GM21737 (cell line): ENCODE results near the gene SMLR1.

Experiments used
- ATAC-seq: cut with Tn5 transposase; IDR thresholded peaks from one replicate; pipeline ENCODE4 v1.9.1; 2021; ENCODE audit warnings: mild to moderate bottlenecking, moderate library complexity; ENCODE audit not compliant: unreplicated experiment

SMLR1 gene

DNA sequence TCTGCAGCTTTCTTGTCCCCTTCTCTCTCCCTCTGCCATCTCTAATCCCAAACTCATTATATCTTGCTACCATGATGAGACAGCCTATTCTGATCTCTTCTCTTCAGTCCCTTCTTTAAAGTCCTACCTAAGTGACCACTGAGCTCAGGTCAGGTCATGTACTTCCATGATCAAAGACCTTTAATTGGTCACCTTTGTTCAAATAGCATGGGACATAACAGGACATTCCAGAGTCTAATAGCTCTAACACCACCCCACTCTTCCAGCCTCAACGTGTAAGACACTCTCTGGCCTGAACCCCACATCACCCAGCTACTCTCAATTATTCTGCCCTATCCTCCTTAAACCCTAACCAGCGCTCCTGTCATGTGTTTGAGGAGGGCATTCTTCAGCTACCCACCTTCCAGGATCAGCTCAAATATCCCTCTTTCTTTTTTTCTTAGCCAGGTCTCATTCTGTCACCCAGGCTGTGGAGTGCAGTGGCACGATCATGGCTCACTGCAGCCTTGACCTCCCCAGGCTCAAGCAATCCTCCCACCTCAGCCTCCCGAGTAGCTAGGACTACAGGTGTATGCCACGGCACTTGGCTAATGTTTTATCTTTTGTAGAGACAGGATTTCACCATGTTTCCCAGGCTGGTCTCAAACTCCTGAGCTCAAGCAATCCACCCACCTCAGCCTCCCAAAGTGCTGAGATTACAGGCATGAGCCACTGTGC is 2.1 kb upstream of the SMLR1 start:
- ATAC-seq = no peak

DNA sequence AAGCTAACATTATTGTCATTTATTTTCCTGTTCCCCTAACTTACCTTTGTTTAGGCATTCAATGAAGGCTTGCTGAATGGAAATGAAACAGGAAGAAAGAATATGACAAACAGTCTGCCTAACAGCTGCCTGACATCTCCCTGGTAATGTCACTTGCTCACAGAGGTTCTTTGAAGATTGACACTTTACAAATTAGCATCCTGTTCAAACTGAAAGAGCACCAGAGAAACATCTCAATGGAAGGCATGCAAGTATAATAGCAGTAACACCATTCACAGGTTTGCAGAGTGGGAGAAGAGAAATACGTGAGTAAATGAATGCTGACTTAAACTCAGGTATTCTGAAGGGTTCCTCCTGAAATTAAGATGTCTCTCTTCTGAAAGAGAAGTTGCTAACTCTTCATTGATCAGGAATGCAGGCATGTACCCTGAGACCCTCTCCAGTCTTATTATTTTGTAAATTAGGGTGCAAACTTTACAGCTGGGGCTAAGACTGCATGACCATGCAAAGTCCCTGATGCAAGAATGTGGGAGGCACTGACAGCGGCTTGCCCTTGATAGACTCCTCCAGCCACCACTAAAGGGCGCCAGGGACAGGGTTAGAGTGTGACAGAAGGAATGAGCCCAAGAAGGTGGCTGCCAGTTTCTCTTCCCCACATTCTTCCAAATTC is 1.3 kb upstream of the SMLR1 start:
- no peak for ATAC-seq

DNA sequence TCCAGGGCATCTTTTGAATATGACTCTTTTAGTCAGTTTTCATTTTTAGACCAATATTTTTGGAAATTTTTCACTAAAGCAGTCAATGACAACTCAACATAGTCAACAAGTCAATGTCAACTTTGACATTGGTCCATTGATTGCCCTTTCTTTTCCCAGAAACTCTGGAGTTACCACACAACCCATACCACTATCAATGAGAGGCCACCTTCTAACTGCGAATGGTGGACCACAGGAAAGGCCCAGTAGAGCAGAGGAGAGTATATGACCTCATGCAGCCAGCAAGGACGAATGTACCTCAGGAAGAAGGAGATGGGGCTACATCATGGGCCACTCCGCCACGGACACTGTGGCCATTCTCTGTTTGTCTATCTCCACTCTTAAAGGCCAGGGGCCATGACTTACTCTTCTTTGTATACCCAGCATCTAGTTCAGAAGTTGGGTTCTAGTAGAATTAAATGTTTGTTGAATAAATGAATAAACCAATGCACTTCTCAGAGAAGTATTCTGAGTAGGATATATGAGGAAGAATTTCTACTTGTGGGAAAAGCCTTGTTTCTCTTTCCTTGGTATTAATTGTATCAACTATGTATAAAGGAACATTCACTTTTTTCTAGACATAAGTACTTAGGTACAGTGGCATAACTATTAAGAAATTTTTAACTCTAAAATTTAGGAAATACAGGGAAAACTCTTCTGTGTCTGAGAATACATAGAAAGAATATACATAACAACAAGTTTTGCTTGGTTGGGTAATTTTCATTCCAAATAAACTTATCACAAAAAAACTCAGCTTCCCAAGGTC is 562 bp upstream of the SMLR1 start:
- no peak for ATAC-seq

GRCh38 chr6:130829333-130829910 is 2.2 kb downstream of the SMLR1 start:
- ATAC-seq = no peak

DNA sequence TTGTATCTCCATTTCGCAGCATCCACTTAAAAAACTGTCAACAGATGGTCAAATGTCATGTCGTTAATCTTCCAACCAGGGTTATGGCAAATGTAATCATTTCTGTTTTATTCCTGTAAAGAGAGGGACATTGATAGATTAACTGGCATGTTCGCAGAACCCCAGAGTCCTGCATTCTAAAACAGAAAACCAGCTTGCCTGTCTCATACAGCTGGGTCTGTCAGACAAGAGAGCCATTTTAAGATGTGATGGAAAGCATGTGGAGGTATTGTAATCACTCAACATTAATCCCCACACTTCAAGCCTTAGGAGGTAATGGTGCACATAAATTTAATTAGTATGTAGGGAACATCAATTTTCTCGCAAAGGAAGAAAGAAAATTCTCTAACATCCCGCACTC is 4.4 kb downstream of the SMLR1 start:
- ATAC-seq = no peak

DNA sequence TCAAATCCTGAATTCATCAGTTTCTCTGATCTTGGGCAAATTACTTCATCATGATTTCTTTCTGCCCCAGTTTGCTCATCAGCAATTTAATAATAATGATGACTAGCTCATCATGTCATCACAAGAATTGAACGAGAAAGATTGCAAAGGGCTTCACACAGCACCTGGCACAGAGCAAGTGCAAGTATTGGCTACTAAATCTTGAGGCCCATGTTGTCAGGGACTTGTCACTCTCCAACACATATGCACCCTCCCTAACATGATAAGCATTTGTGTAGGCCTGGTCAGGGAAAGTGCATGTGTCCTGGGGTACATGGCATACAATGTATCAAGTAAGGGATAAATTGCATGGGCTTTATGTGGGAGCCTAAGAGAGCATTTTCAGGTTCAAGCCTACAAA is 6.4 kb downstream of the SMLR1 start:
- no peak for ATAC-seq

DNA sequence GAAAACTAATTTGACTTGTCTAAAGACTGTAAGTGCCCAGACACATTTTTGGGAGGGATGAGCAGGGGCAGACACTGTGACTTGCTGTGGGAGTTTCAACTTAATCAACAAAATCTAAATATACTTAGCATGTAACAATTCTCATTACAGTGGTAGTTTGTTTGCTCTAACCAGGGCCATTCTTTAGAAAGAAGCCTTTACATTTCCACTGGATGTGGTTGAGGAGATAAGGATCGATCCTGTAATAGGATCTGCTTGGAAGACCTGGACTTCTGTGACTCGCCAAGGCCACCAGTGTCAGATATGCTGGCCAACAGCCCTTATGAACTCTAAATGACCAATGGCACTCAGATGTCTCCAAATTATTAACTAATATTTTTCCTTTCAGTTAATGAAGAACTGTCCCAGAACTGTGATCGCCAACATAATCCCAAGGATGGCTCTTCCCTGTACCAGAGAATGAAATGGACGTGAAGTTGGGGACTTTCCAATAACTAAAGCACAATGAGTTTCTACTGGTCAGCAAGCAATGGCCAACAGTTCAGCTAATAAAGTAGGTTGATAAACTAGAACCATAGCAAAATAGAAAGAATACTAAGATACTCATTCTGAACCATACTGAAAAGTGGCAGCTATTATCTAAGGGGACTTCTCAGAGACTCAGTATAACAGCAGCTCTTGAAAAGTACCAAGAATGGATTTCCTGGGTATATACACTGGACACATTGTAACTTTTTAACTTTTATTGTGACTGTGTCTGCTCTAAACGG is 7.5 kb downstream of the SMLR1 start:
- no peak for ATAC-seq

GRCh38 chr6:130836055-130836640 is 8.9 kb downstream of the SMLR1 start:
- no peak for ATAC-seq

DNA sequence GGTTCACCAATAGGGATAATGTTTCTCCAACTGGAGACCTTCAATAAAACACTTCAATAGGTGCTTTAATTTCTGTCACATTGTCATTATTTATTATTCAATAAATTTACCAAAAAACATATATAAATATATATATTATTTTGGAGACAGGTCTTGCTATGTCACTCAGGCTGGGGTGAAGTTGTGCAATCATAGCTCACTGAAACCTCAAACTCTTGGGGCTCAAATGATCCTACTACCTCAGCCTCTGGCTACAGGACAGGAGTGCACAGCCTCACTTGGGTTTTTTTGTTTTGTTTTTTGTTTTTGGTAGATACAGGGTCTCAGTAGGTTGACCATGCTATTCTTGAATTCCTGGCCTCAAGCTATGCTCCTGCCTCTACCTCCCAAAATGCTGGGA is 9.9 kb downstream of the SMLR1 start:
- ATAC-seq = no peak

DNA sequence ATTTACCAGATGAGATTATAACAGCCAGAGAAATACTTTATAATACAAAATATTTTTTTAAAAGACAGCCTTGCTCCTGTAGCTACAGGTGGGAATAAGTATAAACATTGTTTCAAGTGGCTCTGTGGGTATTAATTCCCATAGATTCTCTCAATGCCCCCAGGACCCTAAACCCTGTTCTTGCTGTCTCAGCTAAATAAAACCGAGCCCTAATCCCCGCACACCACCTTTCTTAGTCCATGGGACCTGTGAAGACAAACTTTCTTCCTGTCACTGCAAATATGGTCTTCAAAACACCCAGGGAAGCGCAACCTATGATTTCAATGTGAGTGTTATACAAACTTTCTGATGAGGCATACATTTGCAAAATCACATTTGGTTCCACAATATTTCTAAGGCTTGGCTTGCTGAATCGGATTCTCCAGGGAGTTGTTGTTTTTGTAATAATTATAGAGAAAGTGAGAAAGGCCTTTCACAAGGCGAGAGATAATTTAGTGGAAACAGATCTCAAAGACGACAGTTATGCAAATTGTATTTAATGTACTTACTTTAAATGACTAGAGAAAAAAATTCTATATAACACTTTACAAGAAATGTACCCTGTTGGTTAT is 11.1 kb downstream of the SMLR1 start:
- ATAC-seq = no peak

GRCh38 chr6:130838951-130839350 is 11.7 kb downstream of the SMLR1 start:
- ATAC-seq = no peak

DNA sequence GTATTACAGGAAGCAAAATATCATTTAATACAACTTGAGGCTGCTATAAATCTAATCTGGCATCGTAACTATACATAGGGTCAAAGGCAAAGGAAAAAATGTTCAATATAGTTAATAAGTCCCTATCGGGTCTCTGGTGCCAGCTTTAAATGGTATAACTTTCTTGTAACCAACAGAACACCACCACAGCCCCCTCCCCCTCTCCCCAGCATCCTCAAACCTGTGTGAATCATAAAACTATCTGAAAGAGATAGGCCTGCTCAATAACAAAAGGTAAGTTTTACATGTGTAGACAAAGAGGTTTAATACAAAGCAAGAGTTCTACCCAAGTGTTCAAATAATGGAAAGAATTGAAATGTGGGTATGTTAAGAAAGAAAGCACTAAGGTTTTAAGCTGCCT is 12.2 kb downstream of the SMLR1 start:
- ATAC-seq = no peak

GRCh38 chr6:130840050-130840449 is 12.8 kb downstream of the SMLR1 start:
- no peak for ATAC-seq

GRCh38 chr6:130841128-130841728 is 14.0 kb downstream of the SMLR1 start:
- ATAC-seq = no peak

DNA sequence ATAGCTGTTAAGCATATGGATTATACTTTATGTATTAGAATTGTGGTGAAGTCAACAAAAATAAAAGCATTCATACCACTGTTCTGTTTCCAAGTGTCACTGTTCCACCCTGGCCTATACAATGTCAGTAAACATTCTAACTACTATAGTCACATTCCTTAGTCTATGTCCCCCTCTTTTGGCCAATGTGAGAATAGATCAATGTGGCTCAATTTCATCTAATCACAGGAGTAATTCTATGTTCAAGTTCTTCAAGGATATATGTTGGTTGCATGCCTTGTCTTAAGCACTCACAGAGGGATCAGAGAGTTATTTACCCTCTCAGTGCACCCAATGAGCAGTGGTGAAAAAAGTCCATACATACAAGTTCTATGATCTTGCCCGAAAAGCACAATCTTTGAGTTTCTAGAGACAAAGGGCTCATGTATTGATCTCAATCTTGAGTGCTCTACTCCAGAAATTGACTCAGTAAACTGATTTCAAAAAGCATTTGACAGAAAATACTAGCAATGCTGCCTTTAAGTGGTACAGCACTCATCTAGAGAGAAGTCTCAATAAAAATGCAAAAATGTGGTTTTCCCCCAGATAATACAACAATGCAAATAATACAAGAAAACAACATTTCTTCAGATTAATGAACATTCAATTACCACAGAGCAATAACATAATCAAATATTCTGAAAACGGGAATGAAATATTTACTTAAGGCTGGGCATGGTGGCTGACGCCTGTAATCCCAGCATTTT is 16.5 kb downstream of the SMLR1 start:
- peak; percentile 54 for ATAC-seq

DNA sequence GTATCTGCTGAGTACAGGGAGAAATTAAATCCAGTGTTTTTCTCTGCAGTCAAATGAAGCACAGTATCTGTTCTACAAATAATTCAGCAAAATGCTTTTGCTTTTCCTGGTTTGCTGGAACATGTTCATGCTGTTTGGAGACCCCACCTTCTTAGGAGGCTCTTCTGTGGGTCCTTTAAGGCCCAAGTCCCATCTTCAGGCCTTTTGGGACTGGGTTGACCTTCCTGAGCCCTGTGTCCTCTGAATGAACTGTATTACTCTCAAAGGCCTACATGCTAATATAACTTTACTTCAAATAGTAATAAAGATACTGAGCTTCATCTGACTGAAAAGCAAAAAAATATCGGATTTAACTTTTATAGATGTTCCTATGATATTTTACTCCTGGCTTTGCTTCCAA is 19.3 kb downstream of the SMLR1 start:
- ATAC-seq = no peak

DNA sequence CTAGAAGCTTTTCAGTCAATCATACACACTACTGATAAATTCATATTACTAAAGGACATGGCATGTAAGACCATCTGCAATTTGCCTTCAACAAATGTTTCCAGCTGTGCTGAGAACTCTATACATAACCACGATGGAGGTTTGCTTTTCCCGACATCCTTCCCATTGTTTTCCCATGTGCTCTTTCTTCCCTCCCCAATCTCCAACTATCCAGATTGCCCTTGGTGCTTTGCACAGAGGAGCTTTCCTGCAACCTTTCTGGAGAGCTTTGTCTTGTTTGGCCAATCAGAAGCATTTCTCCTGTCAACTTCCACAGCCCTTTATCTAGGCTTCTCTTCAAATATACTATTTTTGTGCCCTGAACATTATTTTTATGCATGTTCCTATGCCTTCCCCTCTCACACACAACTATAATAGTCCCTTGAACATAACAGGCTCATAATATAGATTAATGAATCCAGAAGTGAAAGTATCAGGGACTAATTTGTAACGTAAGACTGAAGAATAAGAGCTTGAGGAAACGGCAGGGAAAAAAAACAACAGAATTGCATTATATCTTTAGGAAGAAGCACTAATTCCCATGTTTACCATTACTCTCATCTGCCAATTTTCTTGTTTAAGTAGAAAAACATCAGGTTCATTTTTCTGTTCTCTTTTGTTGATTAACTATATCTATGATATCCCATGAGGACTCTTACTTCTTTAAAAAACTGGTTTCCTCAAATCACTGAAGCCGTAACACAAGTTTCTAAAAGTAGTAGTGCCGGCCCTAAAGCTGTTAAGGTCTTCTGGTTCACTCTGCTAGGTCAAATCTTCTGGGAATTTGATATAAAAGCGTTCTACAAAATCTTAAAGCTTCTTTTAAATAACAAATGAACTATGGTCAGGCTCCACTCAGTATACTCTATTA is 20.1 kb downstream of the SMLR1 start:
- no peak for ATAC-seq

DNA sequence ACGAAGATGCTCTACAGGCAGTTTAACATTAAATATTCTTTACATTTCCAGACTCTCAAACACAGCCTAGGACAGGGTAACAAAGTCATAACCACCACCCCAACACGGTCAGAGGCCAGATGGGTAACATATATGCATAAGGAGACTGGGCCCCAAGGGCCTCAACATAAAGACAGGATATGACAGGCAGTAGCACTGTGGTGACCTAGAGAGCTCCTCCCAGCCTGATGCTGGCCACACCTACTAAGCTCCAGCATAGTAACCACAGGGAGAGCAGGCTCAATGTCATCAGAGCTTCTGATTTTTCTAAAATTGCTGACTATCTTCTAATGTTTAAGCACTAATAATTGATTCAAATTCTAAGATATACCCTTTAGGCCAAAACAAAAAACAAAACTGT is 21.7 kb downstream of the SMLR1 start:
- ATAC-seq = peak; percentile 74
